ENCODE measurements around the gene PSENEN.

DNA sequence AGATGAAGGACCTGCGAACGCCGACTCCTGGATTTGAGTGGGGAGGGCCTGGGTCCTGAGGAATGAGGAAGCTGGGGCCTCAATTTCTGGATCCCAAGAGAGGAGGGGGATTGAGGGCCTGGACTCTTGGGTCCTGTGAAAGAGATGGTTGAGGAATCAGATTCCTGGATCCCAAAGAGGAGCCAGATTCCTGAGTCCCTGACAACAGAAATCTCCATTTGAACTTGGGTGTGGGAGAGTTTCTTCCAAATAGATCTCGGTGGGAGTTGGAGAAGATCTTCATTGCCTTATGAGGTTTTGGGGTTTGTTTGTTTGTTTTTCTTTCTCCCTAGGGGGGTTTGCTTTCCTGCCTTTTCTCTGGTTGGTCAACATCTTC, 624 bp downstream of the PSENEN start:
- no peak for TF ChIP-seq EZH2 (IDR thresholded peaks at IDR 0.05)
- TF ChIP-seq FOXP2 (optimal IDR thresholded peaks at IDR 0.05; ENCODE audit: control extremely low read depth, extremely low read length, insufficient read depth), result no peak

Measured in SK-N-MC (cell line).